Loucy (cell line): ENCODE results near the gene ADARB2.

ENCODE experiments used
- H2AFZ ChIP-seq: fragments of 200-600 bp; sonication (generic); 2 replicates; pipeline ENCODE4 v1.6.0; 2016; ENCODE audit warnings: antibody characterized with exemption, mild to moderate bottlenecking, low read length, moderate library complexity
- H3F3A ChIP-seq: fragments of 200-600 bp; 2 replicates; pipeline ENCODE4 v1.6.0; 2016; ENCODE audit warnings: antibody characterized with exemption, low read depth, mild to moderate bottlenecking
- H3K27me3 ChIP-seq: fragments of 200-600 bp; sonication (generic); 2 replicates; pipeline ENCODE4 v1.6.1; 2014; ENCODE audit warnings: low read length, mild to moderate bottlenecking; ENCODE audit not compliant: insufficient read depth, poor library complexity, severe bottlenecking
- H3K36me3 ChIP-seq: fragments of 200-600 bp; sonication (generic); 2 replicates; pipeline ENCODE4 v1.6.1; 2016; ENCODE audit warnings: low read length; ENCODE audit not compliant: insufficient read depth
- H3K4me1 ChIP-seq: fragments of 200-600 bp; sonication (generic); 2 replicates; pipeline ENCODE4 v1.5.1; 2014; ENCODE audit warnings: low read length, mild to moderate bottlenecking; ENCODE audit not compliant: insufficient read depth, poor library complexity, severe bottlenecking
- H3K4me2 ChIP-seq: fragments of 200-600 bp; sonication (generic); 2 replicates; pipeline ENCODE4 v1.6.0; 2014; ENCODE audit warnings: antibody characterized with exemption, low read length, low read depth, mild to moderate bottlenecking; ENCODE audit not compliant: poor library complexity, severe bottlenecking
- H3K4me3 ChIP-seq: fragments of 200-600 bp; sonication (generic); 2 replicates; pipeline ENCODE4 v1.5.1; 2014; ENCODE audit warnings: low read length, mild to moderate bottlenecking, mixed read lengths; ENCODE audit not compliant: poor library complexity, severe bottlenecking
- H3K79me2 ChIP-seq: fragments of 200-600 bp; sonication (generic); 2 replicates; pipeline ENCODE4 v1.6.1; 2014; ENCODE audit warnings: low read length; ENCODE audit not compliant: insufficient read depth
- H3K9ac ChIP-seq: fragments of 200-600 bp; sonication (generic); 2 replicates; pipeline ENCODE4 v1.6.0; 2014; ENCODE audit warnings: mild to moderate bottlenecking, low read depth, low read length, moderate library complexity; ENCODE audit not compliant: poor library complexity, severe bottlenecking
- H3K9me2 ChIP-seq: fragments of 200-600 bp; sonication (generic); replicated peaks from 2 replicates; pipeline ENCODE4 v1.6.1; 2016; ENCODE audit warnings: low read depth, low read length, mixed read lengths
- H3K9me3 ChIP-seq: fragments of 200-600 bp; sonication (generic); 2 replicates; pipeline ENCODE4 v1.6.1; 2014; ENCODE audit warnings: mild to moderate bottlenecking, antibody characterized with exemption, low read length, low read depth; ENCODE audit not compliant: insufficient read depth
- H4K20me1 ChIP-seq: fragments of 200-600 bp; sonication (generic); 2 replicates; pipeline ENCODE4 v1.6.0; 2014; ENCODE audit warnings: antibody characterized with exemption, low read length, mild to moderate bottlenecking; ENCODE audit not compliant: insufficient read depth, poor library complexity, severe bottlenecking
- CTCF ChIP-seq: fragments of 200-600 bp; sonication (generic); conservative IDR thresholded peaks from 2 replicates; pipeline ENCODE4 v1.5.1; 2014; ENCODE audit warnings: mild to moderate bottlenecking, antibody characterized with exemption, low read length
- EZH2phosphoT487 ChIP-seq: fragments of 200-600 bp; IDR thresholded peaks from 2 replicates; pipeline ENCODE4 v1.6.1; 2018; ENCODE audit warnings: antibody characterized with exemption, mild to moderate bottlenecking, moderate library complexity, borderline replicate concordance

ADARB2 gene

GRCh38 chr10:1690086-1690485 lies 47.2 kb downstream of the ADARB2 start:
- H4K20me1 ChIP-seq: no peaks in the 10 kb centered on the region

GRCh38 chr10:1688531-1688930 lies 48.8 kb downstream of the ADARB2 start:
- Histone ChIP-seq H3K4me1 (no peaks in the 10 kb centered on the region), H3F3A (no peaks in the 10 kb centered on the region), H2AFZ (no peak overlapping the region), H3K4me2 (no peak overlapping the region), H3K36me3 (no peaks in the 10 kb centered on the region), H3K79me2 (no peaks in the 10 kb centered on the region), H3K4me3 (no peak overlapping the region), H3K9ac (no peak overlapping the region), H3K27me3 (peaks cover 5% of the 10 kb centered on the region), H3K9me2 (no peaks in the 10 kb centered on the region), H4K20me1 (no peaks in the 10 kb centered on the region), H3K9me3 (no peaks in the 10 kb centered on the region)
- TF ChIP-seq CTCF: no peak
- no peak for TF ChIP-seq EZH2phosphoT487

More at GRCh38 chr10:1690086-1690485, 47.2 kb downstream of the ADARB2 start:
- Histone ChIP-seq H2AFZ (no peak overlapping the region), H3K9me3 (no peaks in the 10 kb centered on the region), H3K4me1 (no peaks in the 10 kb centered on the region), H3K79me2 (no peaks in the 10 kb centered on the region), H3K4me2 (no peak overlapping the region), H3K27me3 (no peaks in the 10 kb centered on the region), H3K36me3 (no peaks in the 10 kb centered on the region), H3K9me2 (no peaks in the 10 kb centered on the region), H3K4me3 (no peak overlapping the region), H3F3A (no peaks in the 10 kb centered on the region), H3K9ac (no peak overlapping the region)
- TF ChIP-seq EZH2phosphoT487 (no peak), CTCF (no peak)

- TF ChIP-seq EZH2phosphoT487: no peak
- no peak for TF ChIP-seq CTCF
- no peaks in the 10 kb centered on the region for H3K9me3 ChIP-seq
- no peaks in the 10 kb centered on the region for H3K9me2 ChIP-seq
- no peaks in the 10 kb centered on the region for H3F3A ChIP-seq
- H3K36me3 ChIP-seq: no peaks in the 10 kb centered on the region
- H3K9ac ChIP-seq: no peak overlapping the region
- no peak overlapping the region for H3K4me2 ChIP-seq
- no peaks in the 10 kb centered on the region for H4K20me1 ChIP-seq
- no peak overlapping the region for H2AFZ ChIP-seq
- no peaks in the 10 kb centered on the region for H3K4me1 ChIP-seq
- H3K27me3 ChIP-seq: peaks cover 5% of the 10 kb centered on the region
- H3K4me3 ChIP-seq: no peak overlapping the region
- H3K79me2 ChIP-seq: no peaks in the 10 kb centered on the region
Observed at GRCh38 chr10:1687623-1688150, 49.6 kb downstream of the ADARB2 start.
